C1 segment of cervical spinal cord (tissue), 14 donors: ENCODE data around the gene PRRT2.
"Not testable (repeated sequence)": the region's sequence is repeated elsewhere in the genome, so short reads cannot be mapped to it uniquely, and the experiment has no call there.

Experiments used
- DNase-seq, 14 donors: peaks; one replicate each; lab custom pipeline; 2025; lab: John Stamatoyannopoulos, UW

The PRRT2 gene

GRCh38 chr16:29790949-29791844, 20.8 kb upstream of the PRRT2 start:
- no peak for DNase-seq

DNA sequence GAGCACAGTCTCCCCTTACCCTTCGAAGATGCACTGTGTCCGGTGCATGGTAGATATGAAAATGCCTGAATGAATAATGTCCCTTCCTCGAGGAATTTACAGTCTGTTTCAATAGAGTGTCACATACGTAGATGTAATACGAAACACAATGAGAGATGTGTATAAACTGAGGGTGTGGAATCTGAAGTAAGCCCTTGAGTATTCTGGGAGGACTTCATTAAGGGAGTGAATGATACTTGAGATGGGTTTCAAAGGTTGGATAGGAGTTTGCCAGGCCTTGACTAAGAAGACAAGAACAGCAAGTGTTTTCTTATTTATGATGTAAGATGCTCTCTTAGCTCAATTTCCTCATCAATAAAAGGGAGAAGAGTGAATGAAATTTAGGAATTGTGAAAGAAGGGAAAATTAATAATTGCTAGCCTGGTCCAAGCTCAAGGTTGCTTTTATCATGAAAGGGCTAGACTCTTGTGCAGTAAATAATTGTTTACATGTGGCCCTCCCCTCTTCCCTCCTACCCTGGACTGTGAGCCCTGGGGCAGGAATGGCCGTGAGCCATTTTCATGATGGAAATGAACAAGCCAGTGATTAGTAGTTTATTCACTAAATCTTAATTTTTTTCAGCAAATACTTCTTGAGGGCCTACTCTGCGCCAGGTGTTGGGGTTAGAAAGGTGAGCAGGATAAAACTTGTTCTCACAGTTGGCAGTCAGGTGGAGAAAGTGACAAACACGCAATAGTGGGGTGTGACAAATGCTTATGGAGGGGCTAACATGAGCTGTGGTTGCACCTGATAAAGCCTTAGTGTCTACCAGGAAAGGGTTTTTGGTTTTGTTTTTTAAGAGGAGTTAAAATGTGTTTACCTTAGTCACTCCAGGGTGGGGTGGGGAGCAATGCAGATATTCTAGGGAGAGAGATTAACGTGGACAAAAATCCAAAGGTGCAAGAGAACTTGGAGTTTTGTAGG, 19.9 kb upstream of the PRRT2 start:
- no peak for DNase-seq

DNA sequence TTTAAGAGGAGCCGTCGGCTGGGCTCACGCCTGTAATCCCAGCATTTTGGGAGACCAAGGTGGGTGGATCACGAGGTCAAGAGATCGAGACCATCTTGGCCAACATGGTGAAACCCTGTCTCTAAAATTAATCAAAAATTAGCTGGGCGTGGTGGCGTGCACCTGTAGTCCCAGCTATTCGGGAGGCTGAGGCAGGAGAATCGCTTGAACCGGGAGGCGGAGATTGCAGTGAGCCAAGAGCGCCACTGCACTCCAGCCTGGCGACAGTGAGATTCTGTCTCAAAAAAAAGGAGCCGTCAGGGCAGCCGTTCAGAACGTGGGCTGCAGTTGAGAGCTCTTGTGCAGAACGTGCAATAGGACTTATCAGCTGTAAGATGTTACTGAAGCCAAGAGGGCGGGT, 18.8 kb upstream of the PRRT2 start:
- not testable (repeated sequence) for DNase-seq

GRCh38 chr16:29794231-29794710, 17.7 kb upstream of the PRRT2 start:
- DNase-seq, result no peak

DNA sequence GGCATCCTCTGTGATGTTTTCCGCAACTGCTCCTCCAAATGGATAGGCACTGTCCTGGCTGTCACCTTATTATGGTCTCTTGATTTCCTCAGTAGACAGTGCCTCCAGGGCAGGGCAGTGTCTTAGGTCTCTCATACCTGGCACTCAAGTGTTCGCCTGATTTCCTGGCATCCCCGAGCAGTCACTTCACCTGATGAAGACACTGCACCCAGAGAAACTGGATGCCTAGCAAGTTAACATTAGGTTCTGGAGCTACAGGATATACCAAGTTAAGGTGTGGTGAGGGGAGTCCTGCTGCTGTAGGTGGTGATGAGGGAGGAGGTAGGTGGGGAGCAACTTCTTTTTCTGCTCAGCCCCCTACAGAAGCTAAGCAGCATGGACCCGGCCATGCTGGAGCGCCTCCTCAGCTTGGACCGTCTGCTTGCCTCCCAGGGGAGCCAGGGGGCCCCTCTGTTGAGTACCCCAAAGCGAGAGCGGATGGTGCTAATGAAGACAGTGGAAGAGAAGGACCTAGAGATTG, 9.5 kb upstream of the PRRT2 start:
- no peak for DNase-seq

GRCh38 chr16:29804020-29804419, 8.0 kb upstream of the PRRT2 start:
- DNase-seq, result no peak

DNA sequence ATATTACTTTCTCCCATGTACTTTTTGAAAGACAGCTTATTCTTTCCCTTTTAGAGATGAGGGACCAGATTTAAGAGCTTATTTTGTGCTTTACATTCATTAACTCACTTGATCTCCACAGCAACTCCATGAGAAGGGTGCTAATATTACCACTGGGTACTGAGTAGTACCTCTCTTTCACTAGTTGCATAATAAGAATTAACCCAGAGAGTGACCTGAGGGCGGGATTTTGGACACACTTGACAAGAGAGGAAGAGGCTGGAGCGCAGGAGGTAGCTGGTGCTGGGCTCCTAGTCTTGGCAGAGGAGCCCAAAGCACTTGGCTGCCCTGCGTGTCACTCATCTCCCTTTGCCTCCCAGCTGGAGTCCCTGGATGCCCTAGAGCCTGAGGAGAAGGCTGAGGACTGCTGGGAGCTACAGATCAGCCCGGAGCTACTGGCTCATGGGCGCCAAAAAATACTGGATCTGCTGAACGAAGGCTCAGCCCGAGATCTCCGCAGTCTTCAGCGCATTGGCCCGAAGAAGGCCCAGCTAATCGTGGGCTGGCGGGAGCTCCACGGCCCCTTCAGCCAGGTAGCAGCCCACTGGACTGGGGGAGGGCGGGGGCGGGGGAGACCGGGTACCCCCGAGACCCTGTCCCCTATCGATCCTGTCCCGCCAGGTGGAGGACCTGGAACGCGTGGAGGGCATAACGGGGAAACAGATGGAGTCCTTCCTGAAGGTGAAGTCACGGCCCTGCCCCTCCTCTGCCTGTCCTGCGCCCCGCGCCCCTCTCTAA, 7.3 kb upstream of the PRRT2 start:
- peak in 4 of 14 donors; percentile 11 to 68 (median 52) for DNase-seq

- DNase-seq, result peak; percentile 94 to 99 (median 96)
Measured at GRCh38 chr16:29805232-29806098, 6.5 kb upstream of the PRRT2 start.

- DNase-seq, result peak in 1 of 14 donors; percentile 92
Measured at GRCh38 chr16:29806099-29806579, 5.9 kb upstream of the PRRT2 start, which contains the start of gene MAZ. Gene MAZ (plus strand): TSS chr16:29806529. CDS start chr16:29806702, 173 bp downstream.

DNA sequence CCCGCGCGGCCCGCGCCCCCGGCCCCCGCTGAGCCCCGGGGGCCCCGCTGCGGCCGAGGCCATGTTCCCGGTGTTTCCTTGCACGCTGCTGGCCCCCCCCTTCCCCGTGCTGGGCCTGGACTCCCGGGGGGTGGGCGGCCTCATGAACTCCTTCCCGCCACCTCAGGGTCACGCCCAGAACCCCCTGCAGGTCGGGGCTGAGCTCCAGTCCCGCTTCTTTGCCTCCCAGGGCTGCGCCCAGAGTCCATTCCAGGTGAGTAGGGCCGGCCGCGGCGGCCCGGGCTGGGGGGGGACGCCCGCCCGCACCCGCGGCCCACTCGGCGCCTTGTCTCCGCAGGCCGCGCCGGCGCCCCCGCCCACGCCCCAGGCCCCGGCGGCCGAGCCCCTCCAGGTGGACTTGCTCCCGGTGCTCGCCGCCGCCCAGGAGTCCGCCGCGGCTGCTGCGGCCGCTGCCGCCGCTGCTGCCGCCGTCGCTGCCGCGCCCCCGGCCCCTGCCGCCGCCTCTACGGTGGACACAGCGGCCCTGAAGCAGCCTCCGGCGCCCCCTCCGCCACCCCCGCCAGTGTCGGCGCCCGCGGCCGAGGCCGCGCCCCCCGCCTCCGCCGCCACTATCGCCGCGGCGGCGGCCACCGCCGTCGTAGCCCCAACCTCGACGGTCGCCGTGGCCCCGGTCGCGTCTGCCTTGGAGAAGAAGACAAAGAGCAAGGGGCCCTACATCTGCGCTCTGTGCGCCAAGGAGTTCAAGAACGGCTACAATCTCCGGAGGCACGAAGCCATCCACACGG, 5.2 kb upstream of the PRRT2 start:
- peak in 5 of 14 donors; percentile 5 to 52 (median 32) for DNase-seq

DNA sequence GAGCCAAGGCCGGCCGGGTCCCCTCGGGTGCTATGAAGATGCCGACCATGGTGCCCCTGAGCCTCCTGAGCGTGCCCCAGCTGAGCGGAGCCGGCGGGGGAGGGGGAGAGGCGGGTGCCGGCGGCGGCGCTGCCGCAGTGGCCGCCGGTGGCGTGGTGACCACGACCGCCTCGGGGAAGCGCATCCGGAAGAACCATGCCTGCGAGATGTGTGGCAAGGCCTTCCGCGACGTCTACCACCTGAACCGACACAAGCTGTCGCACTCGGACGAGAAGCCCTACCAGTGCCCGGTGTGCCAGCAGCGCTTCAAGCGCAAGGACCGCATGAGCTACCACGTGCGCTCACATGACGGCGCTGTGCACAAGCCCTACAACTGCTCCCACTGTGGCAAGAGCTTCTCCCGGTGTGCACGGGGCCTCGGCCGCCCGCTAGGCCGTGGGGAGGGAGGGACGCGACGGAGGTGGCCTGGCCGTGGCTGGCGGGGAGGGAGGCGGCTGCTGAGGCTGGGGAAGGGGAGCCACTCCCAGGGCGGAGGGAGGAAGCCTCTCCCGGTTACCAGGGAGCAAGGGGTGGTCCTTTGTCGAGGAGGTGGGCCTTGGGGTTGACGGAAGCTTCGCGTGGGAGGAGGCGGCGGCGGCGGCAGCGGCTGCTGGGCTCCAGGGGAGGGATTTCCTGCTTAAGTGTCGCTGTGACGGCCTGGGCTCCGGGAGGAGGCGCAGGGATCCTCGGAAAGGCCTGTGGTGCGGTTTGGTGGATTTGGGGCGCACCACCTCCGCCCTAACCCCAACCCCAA, 4.4 kb upstream of the PRRT2 start:
- DNase-seq, result peak in 12 of 14 donors; percentile 59 to 89 (median 82)

- DNase-seq, result no peak
Measured at GRCh38 chr16:29808219-29808900, 3.6 kb upstream of the PRRT2 start.

- DNase-seq, result no peak
Measured at GRCh38 chr16:29809031-29809747, 2.8 kb upstream of the PRRT2 start.

DNA sequence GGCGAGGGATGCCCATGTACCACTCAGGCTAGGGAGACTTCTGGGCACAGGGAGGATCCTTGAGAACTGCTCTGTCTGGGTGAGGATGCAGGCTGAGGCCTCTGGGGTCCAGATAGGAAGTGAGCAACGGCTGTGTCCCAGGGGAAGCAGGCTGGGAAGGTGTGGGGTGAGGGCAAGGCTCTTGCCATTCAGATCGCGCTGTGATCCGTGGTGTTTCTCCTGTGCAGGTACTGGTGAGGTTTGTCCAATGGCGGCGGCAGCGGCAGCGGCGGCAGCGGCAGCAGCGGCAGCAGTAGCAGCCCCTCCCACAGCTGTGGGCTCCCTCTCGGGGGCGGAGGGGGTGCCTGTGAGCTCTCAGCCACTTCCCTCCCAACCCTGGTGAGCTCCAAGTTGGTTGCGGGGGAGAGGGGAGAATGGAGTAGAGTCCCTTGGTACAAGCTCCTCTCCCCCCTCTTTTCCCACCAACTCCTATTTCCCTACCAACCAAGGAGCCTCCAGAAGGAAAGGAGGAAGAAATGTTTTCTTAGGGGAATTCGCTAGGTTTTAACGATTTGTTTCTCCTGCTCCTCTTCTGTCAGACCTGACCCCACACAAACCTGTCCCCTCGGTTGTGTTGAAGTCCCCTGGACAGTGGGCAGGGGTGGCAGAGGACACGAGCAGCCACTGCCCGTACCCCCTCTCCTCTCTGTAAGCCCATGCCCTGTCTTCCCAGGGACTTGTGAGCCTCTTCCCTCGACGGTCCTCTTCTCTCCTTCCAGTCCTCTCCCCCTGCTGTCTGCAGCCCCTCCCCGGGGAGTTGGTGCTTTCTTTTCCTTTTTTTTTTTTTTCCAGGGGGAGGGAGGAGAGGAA, 1.9 kb upstream of the PRRT2 start:
- DNase-seq, result no peak

DNA sequence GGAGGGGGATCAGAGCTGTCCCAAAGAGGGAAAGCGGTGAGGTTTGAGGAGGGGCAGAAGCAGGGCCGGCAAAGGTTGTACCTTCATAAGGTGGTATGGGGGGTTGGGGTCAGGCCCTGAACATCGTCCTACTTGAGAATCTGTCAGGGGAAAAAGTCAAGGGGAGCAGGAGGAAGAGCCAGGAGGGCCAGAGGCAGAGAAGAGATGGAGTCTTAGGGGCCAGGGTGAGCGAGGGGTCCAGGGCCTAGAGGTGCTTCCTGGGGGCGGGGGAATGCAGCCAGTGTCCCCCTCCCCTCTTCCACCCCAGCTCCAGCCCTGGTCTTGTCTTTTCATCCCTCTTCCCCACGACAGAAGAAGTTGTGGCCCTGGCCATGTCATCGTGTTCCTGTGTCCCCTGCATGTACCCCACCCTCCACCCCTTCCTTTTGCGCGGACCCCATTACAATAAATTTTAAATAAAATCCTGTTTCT, 1.3 kb upstream of the PRRT2 start:
- no peak for DNase-seq
